CD14-positive monocyte (primary cell): ENCODE measurements around the gene PRELID3B. TPM values are rescaled to one million over a fixed set of nuclear protein-coding genes. Genes with fewer than 3 reads are reported as not detected.

Source experiments
- DNase-seq, 3 donors: peaks; one replicate each; pipeline ENCODE4 v3.0.0-alpha.2; 2011 to 2022
- H2AFZ ChIP-seq: 2 replicates; pipeline ENCODE4 v1.6.0; 2012; ENCODE audit warnings: mild to moderate bottlenecking, low read depth, low read length, inconsistent platforms; ENCODE audit not compliant: insufficient read depth, poor library complexity, severe bottlenecking
- H3K27ac ChIP-seq, 2 donors: 1 replicate in 1 of 2; 2 replicates in 1 of 2; pipeline ENCODE4 v1.5.1; 2012 to 2013; ENCODE audit warnings: low read length in 2 of 2, control low read depth in 1 of 2, inconsistent platforms in 1 of 2, low read depth in 1 of 2, mild to moderate bottlenecking in 1 of 2
- H3K27me3 ChIP-seq, 2 donors: one replicate each; pipeline versions ENCODE4 v1.6.0 to v1.6.1; 2011 to 2013; ENCODE audit warnings: low read length in 2 of 2; ENCODE audit not compliant: control insufficient read depth in 2 of 2, insufficient read depth in 2 of 2
- H3K36me3 ChIP-seq, 2 donors: replicated peaks in 1 of 2; 1 replicate in 1 of 2; 2 replicates in 1 of 2; pipeline versions ENCODE4 v1.5.1 to v1.6.1; 2012 to 2013; ENCODE audit warnings: low read length in 2 of 2, control low read depth in 1 of 2, inconsistent platforms in 1 of 2, mild to moderate bottlenecking in 1 of 2; ENCODE audit not compliant: insufficient read depth in 2 of 2, control insufficient read depth in 1 of 2
- H3K4me1 ChIP-seq, 2 donors: 1 replicate in 1 of 2; 2 replicates in 1 of 2; pipeline versions ENCODE4 v1.5.1 to v1.6.1; 2012 to 2013; ENCODE audit warnings: low read length in 2 of 2, control low read depth in 1 of 2, inconsistent platforms in 1 of 2, mild to moderate bottlenecking in 1 of 2, moderate library complexity in 1 of 2; ENCODE audit not compliant: insufficient read depth in 2 of 2, control insufficient read depth in 1 of 2
- H3K4me2 ChIP-seq: replicated peaks from 2 replicates; pipeline ENCODE3; 2012; ENCODE audit warnings: low read length, moderate library complexity, mild to moderate bottlenecking; ENCODE audit not compliant: poor library complexity, severe bottlenecking; ENCODE audit errors: extremely low read depth
- H3K4me3 ChIP-seq, 3 experiments: fragments of 200-600 bp in 1 of 3; sonication (generic) in 1 of 3; replicated peaks in 1 of 3; 1 replicate in 2 of 3; 2 replicates in 1 of 3; pipeline ENCODE4 v1.5.1; 2011 to 2013; ENCODE audit warnings: low read length in 3 of 3, mild to moderate bottlenecking in 3 of 3, control low read depth in 2 of 3, low read depth in 2 of 3, inconsistent platforms in 1 of 3, moderate library complexity in 1 of 3
- H3K79me2 ChIP-seq: 2 replicates; pipeline ENCODE4 v1.6.0; 2012; ENCODE audit warnings: mild to moderate bottlenecking, control low read depth, inconsistent platforms, low read length, moderate library complexity; ENCODE audit not compliant: insufficient read depth
- H3K9ac ChIP-seq: 2 replicates; pipeline ENCODE4 v1.6.0; 2017; ENCODE audit warnings: low read length, mild to moderate bottlenecking; ENCODE audit not compliant: insufficient read depth, poor library complexity, severe bottlenecking
- H3K9me3 ChIP-seq, 2 donors: replicated peaks in 1 of 2; 1 replicate in 1 of 2; 2 replicates in 1 of 2; pipeline versions ENCODE4 v1.5.1 to v1.6.1; 2012 to 2013; ENCODE audit warnings: low read length in 2 of 2, control low read depth in 1 of 2; ENCODE audit not compliant: control insufficient read depth in 1 of 2, insufficient read depth in 1 of 2
- H4K20me1 ChIP-seq: 2 replicates; pipeline ENCODE4 v1.6.0; 2012; ENCODE audit warnings: mild to moderate bottlenecking, low read length, control low read depth, moderate library complexity; ENCODE audit not compliant: insufficient read depth
- H3K27ac Mint-ChIP-seq, 7 donors: one replicate each; pipeline ENCODE4 v1.8.0; 2020; ENCODE audit warnings: mild to moderate bottlenecking in 7 of 7, mixed read lengths in 7 of 7, moderate library complexity in 6 of 7, inconsistent platforms in 2 of 7
- H3K27me3 Mint-ChIP-seq, 3 donors: one replicate each; pipeline ENCODE4 v1.8.0; 2021 to 2022; ENCODE audit warnings: low read depth in 3 of 3, mild to moderate bottlenecking in 3 of 3, mixed read lengths in 3 of 3, moderate library complexity in 3 of 3, inconsistent platforms in 1 of 3
- H3K36me3 Mint-ChIP-seq, 2 donors: one replicate each; pipeline ENCODE4 v1.8.0; 2020; ENCODE audit warnings: mixed read lengths in 2 of 2, inconsistent platforms in 1 of 2, mild to moderate bottlenecking in 1 of 2
- H3K4me1 Mint-ChIP-seq: one replicate; pipeline ENCODE4 v1.8.0; 2020; ENCODE audit warnings: mild to moderate bottlenecking, mixed read lengths
- H3K4me3 Mint-ChIP-seq, 2 donors: one replicate each; pipeline ENCODE4 v1.8.0; 2020; ENCODE audit warnings: mild to moderate bottlenecking in 2 of 2, mixed read lengths in 2 of 2, moderate library complexity in 1 of 2
- H3K9me3 Mint-ChIP-seq, 7 donors: one replicate each; pipeline ENCODE4 v1.8.0; 2020 to 2022; ENCODE audit warnings: mixed read lengths in 7 of 7, mild to moderate bottlenecking in 6 of 7, moderate library complexity in 6 of 7, inconsistent platforms in 2 of 7
- CTCF ChIP-seq: fragments of 200-600 bp; IDR thresholded peaks from one replicate; pipeline ENCODE4 v1.8.0; 2022; ENCODE audit warnings: antibody characterized with exemption, mild to moderate bottlenecking
- WGBS: methylation state at CpG from one replicate; pipeline ENCODE4 v1.1.5; 2013; ENCODE audit warnings: missing lambda C conversion rate; ENCODE audit not compliant: insufficient coverage; 5-methylcytosine and 5-hydroxymethylcytosine counted together
- intact Hi-C, 2 donors: fragments of 100-400 bp; cut with micrococcal nuclease; formaldehyde crosslinking; loops; one replicate each; pipeline versions ENCODE4 v1.15.0 to v1.15.1; 2023
- polyA plus RNA-seq, 3 donors: library from polyadenylated mRNA; depleted of rRNA in 1 of 3; unstranded in 2 of 3; stranded (reverse) in 1 of 3; fragments of 300-500 nt in 2 of 3; fragments of >200 nt in 1 of 3; fragmentation: Illumina TruSeq in 2 of 3; gene quantifications; 1 replicate in 2 of 3; 2 replicates in 1 of 3; pipeline ENCODE4 v1.2.3, GENCODE V29; 2012 to 2021

Gene PRELID3B
- polyA plus RNA-seq, 3 donors: 16.9 to 21.0 (median 20.1) TPM

GRCh38 chr20:59044796-59045195 is 2.2 kb upstream of the PRELID3B start:
- peak overlapping the region in 1 of 7 donors; percentile 40 for H3K27ac Mint-ChIP-seq
- no peaks in the 10 kb centered on the region for H3K9me3 Mint-ChIP-seq
- no peak overlapping the region for H3K4me3 Mint-ChIP-seq
- WGBS: 100% methylated on average over 1 of the region's 3 CpGs
- no peak for TF ChIP-seq CTCF
- no peak for DNase-seq
- H3K9ac ChIP-seq: no peak overlapping the region
- peaks cover 5 to 6% (median 6%) of the 10 kb centered on the region in 3 donors for H3K27me3 Mint-ChIP-seq
- H3K36me3 Mint-ChIP-seq: peaks cover 11 to 14% of the 10 kb centered on the region in 2 donors
- H2AFZ ChIP-seq: no peak overlapping the region
- H3K4me2 ChIP-seq: no peak overlapping the region
- H4K20me1 ChIP-seq: peaks cover 19% of the 10 kb centered on the region
- intact Hi-C loops: loop anchor here in 1 of 2 donors (5.0 to 10.0 kb wide), 2 partner anchors 147 to 390 kb away; partner anchors contain the start of gene STX16
- peaks cover 0 to 5% of the 10 kb centered on the region in 2 donors for H3K27me3 ChIP-seq
- H3K4me1 Mint-ChIP-seq: peaks cover 39% of the 10 kb centered on the region
- no peak overlapping the region for H3K4me3 ChIP-seq
- peaks cover 29% of the 10 kb centered on the region for H3K79me2 ChIP-seq
- peaks cover 0 to 12% of the 10 kb centered on the region in 2 donors for H3K36me3 ChIP-seq
- peaks cover 21 to 35% of the 10 kb centered on the region in 2 donors for H3K4me1 ChIP-seq
- H3K27ac ChIP-seq: no peak overlapping the region
- no peaks in the 10 kb centered on the region for H3K9me3 ChIP-seq

- intact Hi-C loops: loop anchor here in 1 of 2 donors (5.0 to 10.0 kb wide), 2 partner anchors 147 to 389 kb away; partner anchors contain the start of gene STX16
- H2AFZ ChIP-seq: no peak overlapping the region
- peaks cover 0 to 12% of the 10 kb centered on the region in 2 donors for H3K36me3 ChIP-seq
- peaks cover 21 to 35% of the 10 kb centered on the region in 2 donors for H3K4me1 ChIP-seq
- Mint-ChIP-seq H3K4me1 (peaks cover 43% of the 10 kb centered on the region), H3K27me3 (peaks cover 3 to 4% (median 3%) of the 10 kb centered on the region in 3 donors), H3K27ac (no peak overlapping the region), H3K4me3 (no peak overlapping the region), H3K9me3 (no peaks in the 10 kb centered on the region), H3K36me3 (peaks cover 12 to 14% of the 10 kb centered on the region in 2 donors)
- H3K4me2 ChIP-seq: no peak overlapping the region
- WGBS: no CpG with 5 or more reads among the region's 3 CpGs
- no peak overlapping the region for H3K9ac ChIP-seq
- no peak for TF ChIP-seq CTCF
- H3K27ac ChIP-seq: no peak overlapping the region
- H3K9me3 ChIP-seq: no peaks in the 10 kb centered on the region
- no peak for DNase-seq
- H3K4me3 ChIP-seq: no peak overlapping the region
- H3K79me2 ChIP-seq: peaks cover 34% of the 10 kb centered on the region
- peaks cover 0 to under 1% of the 10 kb centered on the region in 2 donors for H3K27me3 ChIP-seq
- H4K20me1 ChIP-seq: peaks cover 24% of the 10 kb centered on the region
Measured at GRCh38 chr20:59044295-59044694, 1.7 kb upstream of the PRELID3B start.
